ENCODE data around the gene TMEM178B.

TMEM178B gene

GRCh38 chr7:141288626-141289025 lies 214.8 kb downstream of the TMEM178B start:
- no peak overlapping the region for H3K4me3 ChIP-seq (ENCODE audit: low read depth, low read length)
- DNase-seq (ENCODE audit: low read depth): no peak
- no peak for TF ChIP-seq CTCF (conservative IDR thresholded peaks at IDR 0.05; ENCODE audit: low read depth, low read length)

DNA sequence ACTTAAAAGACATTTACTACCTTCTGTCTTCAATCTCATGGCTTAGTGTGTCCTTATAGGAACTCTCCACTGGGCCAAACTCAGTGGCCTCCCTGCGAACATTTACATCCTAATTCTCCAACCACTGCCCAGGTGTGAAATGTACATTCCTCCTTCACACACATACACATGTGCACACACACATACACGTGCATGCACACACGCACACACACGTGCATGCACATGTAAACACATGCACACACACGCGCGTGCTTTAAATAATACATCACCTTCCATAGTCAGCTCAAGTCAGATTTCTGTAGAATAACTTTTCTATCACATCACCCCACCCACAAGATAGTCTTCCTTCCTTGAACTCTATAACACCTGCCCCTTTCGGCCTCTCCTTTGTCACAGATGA lies 216.5 kb downstream of the TMEM178B start:
- TF ChIP-seq CTCF (conservative IDR thresholded peaks at IDR 0.05; ENCODE audit: low read depth, low read length): no peak
- H3K4me3 ChIP-seq (ENCODE audit: low read depth, low read length): no peak overlapping the region
- no peak for DNase-seq (ENCODE audit: low read depth)

- no peak for DNase-seq (ENCODE audit: low read depth)
- no peak overlapping the region for H3K4me3 ChIP-seq (ENCODE audit: low read depth, low read length)
- no peak for TF ChIP-seq CTCF (conservative IDR thresholded peaks at IDR 0.05; ENCODE audit: low read depth, low read length)
These were observed 217.1 kb downstream of the TMEM178B start for GRCh38 chr7:141290973-141291372.

DNA sequence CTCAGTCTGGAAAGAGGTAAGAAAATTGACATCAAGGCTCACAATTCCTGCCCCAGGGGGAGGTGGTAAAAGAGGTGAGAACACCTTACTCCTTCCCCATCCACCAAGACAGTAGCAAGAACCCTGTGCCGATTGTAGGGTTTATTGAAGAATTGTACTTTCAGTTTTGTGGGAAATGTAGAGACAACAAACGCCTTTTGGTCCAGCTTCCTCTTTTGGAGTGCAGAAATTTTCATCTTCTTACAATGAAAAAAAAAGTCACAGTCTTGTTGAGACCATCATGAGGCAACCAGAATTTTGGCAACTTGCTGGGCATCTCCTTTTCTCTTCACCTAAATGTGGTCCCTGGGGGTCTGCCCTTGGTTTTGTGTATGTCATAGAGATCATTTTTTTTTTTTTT lies 217.7 kb downstream of the TMEM178B start:
- DNase-seq (ENCODE audit: low read depth): no peak
- no peak overlapping the region for H3K4me3 ChIP-seq (ENCODE audit: low read depth, low read length)
- no peak for TF ChIP-seq CTCF (conservative IDR thresholded peaks at IDR 0.05; ENCODE audit: low read depth, low read length)

DNA sequence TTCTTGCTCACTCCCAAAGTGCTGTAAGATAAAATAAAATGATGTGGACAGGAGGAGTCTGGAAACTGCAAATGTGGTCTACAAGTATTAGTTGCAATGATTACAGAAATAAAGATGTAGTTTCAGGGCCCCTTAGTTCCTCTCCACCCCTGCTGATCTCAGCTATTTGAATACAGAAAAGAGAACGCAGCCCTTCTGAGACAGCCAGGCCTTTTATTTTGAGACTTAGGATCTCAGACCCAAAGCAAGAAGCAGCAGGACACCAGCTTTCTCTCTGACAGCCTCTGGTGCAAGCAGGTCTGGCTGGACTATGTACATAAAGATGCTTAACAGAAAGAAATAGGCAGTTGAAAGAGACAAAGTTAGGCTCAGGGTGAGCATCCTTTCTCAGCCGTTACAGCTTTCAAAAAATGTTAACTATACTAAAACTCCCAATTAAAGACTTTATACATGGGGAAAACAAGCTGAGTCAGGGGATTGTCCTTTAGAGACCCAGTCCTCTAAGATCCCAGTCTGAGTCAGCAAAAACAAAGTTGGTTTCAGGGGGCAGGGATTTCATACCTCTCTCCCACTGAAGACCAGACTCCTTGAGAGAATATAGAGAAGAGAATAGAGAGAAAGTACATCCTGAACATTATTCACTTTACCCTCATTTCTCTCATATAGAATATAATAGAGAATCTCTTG lies 220.4 kb downstream of the TMEM178B start:
- H3K4me3 ChIP-seq (ENCODE audit: low read depth, low read length): no peak overlapping the region
- no peak for DNase-seq (ENCODE audit: low read depth)
- no peak for TF ChIP-seq CTCF (conservative IDR thresholded peaks at IDR 0.05; ENCODE audit: low read depth, low read length)

- no peak overlapping the region for H3K4me3 ChIP-seq (ENCODE audit: low read depth, low read length)
- DNase-seq (ENCODE audit: low read depth): no peak
- TF ChIP-seq CTCF (conservative IDR thresholded peaks at IDR 0.05; ENCODE audit: low read depth, low read length): no peak
These were observed 221.6 kb downstream of the TMEM178B start for GRCh38 chr7:141295367-141295895.

- TF ChIP-seq CTCF (conservative IDR thresholded peaks at IDR 0.05; ENCODE audit: low read depth, low read length): no peak
- no peak for DNase-seq (ENCODE audit: low read depth)
- H3K4me3 ChIP-seq (ENCODE audit: low read depth, low read length): no peak overlapping the region
These were observed 227.0 kb downstream of the TMEM178B start for GRCh38 chr7:141300816-141301215.

Measured in choroid plexus epithelial cell (primary cell).